Measurements from ENCODE around the gene TFB1M.

- TF ChIP-seq CTCF (IDR thresholded peaks at IDR 0.05; ENCODE audit: low read length) = no peak
- no peak for TF ChIP-seq EZH2 (IDR thresholded peaks at IDR 0.05; ENCODE audit: borderline replicate concordance, low read length)
These were observed 1.2 kb upstream of the TFB1M start for GRCh38 chr6:155315516-155315871.

Data from OCI-LY1 (cell line).